CD8-positive, alpha-beta memory T cell (primary cell): ENCODE results near the gene IFIH1. TPM values are rescaled to one million over a fixed set of nuclear protein-coding genes. Genes with fewer than 3 reads are reported as not detected.

Experiments
- CTCF ChIA-PET: fragments of 350-600 bp; sonication (Branson Sonifier 250); formaldehyde crosslinking; loops from one replicate; lab custom pipeline; 2021; ENCODE audit warnings: antibody characterized with exemption; lab: Charles Lee
- POLR2A ChIA-PET: fragments of 350-600 bp; sonication (Branson Sonifier 250); formaldehyde crosslinking; loops from one replicate; lab custom pipeline; 2021; ENCODE audit warnings: antibody characterized with exemption; lab: Charles Lee
- DNase-seq, 5 donors: peaks; one replicate each; pipeline versions ENCODE4 v3.0.0 to v3.0.0-alpha.2; 2020 to 2022; ENCODE audit warnings: mixed read lengths in 1 of 5
- H3K27ac ChIP-seq: one replicate; pipeline ENCODE4 v1.7.0; 2013; ENCODE audit warnings: low read depth, mild to moderate bottlenecking, low read length, moderate library complexity
- H3K27me3 ChIP-seq: 2 replicates; pipeline ENCODE4 v1.7.0; 2013; ENCODE audit warnings: low read length, mild to moderate bottlenecking; ENCODE audit not compliant: insufficient read depth, poor library complexity, severe bottlenecking
- H3K36me3 ChIP-seq: 2 replicates; pipeline ENCODE4 v1.7.0; 2013; ENCODE audit warnings: mild to moderate bottlenecking, low read length, moderate library complexity; ENCODE audit not compliant: insufficient read depth
- H3K4me1 ChIP-seq: 2 replicates; pipeline ENCODE4 v1.7.0; 2013; ENCODE audit warnings: mild to moderate bottlenecking, low read length, moderate library complexity; ENCODE audit not compliant: insufficient read depth
- H3K4me3 ChIP-seq: 2 replicates; pipeline ENCODE4 v1.7.0; 2013; ENCODE audit warnings: mild to moderate bottlenecking, low read length
- H3K9me3 ChIP-seq: 2 replicates; pipeline ENCODE4 v1.7.0; 2013; ENCODE audit warnings: mild to moderate bottlenecking, low read length
- H3K27ac Mint-ChIP-seq, 8 donors: one replicate each; pipeline ENCODE4 v1.8.0; 2020 to 2021; ENCODE audit warnings: mixed read lengths in 8 of 8, mild to moderate bottlenecking in 6 of 8, inconsistent platforms in 3 of 8, moderate library complexity in 3 of 8
- H3K27me3 Mint-ChIP-seq, 2 donors: one replicate each; pipeline ENCODE4 v1.8.0; 2020 to 2021; ENCODE audit warnings: mixed read lengths in 2 of 2, mild to moderate bottlenecking in 1 of 2, moderate library complexity in 1 of 2
- H3K36me3 Mint-ChIP-seq, 3 donors: one replicate each; pipeline ENCODE4 v1.8.0; 2020 to 2021; ENCODE audit warnings: mixed read lengths in 3 of 3, inconsistent platforms in 1 of 3, mild to moderate bottlenecking in 1 of 3
- H3K4me1 Mint-ChIP-seq, 3 donors: one replicate each; pipeline ENCODE4 v1.8.0; 2020 to 2021; ENCODE audit warnings: mixed read lengths in 3 of 3, inconsistent platforms in 1 of 3, mild to moderate bottlenecking in 1 of 3
- H3K4me3 Mint-ChIP-seq, 7 donors: one replicate each; pipeline ENCODE4 v1.8.0; 2020 to 2021; ENCODE audit warnings: mixed read lengths in 7 of 7, mild to moderate bottlenecking in 6 of 7, moderate library complexity in 4 of 7, inconsistent platforms in 2 of 7
- H3K9me3 Mint-ChIP-seq, 5 donors: one replicate each; pipeline ENCODE4 v1.8.0; 2020 to 2022; ENCODE audit warnings: mixed read lengths in 5 of 5, mild to moderate bottlenecking in 3 of 5, moderate library complexity in 2 of 5, inconsistent platforms in 1 of 5
- polyA plus RNA-seq: library from polyadenylated mRNA; unstranded; fragments of 300-500 nt; fragmentation: Illumina TruSeq; gene quantifications from one replicate; pipeline ENCODE4 v1.2.3, GENCODE V29; 2021
- total RNA-seq, 2 experiments: library from RNA; stranded (reverse); gene quantifications; one replicate each; pipeline ENCODE4 v1.2.3, GENCODE V29; 2021

The IFIH1 gene
- total and polyA plus RNA-seq, 3 experiments from 2014 or later: 16.8 to 19.7 (median 17.9) TPM

DNA sequence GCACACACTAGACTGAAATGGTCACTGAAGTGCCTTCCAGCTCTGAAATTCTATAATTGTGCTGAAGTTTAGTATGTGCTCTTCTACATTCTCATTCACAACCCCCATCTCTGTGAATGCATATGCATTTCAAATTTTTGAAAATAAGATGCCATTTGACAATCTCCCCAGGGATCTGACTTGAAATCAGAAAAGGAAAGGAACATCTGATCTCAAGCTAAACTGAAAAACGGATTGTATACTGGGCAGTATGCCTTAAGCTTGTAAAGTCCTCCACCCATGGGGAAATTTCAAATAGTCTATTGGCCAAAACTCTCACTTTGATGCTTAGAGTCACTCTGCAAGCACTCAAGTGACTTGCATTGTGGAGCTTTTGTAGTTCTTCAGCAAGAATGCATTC, 98.1 kb downstream of the IFIH1 start:
- Mint-ChIP-seq H3K4me1 (peaks cover 0 to 4% (median 0%) of the 10 kb centered on the region in 3 donors), H3K27me3 (peaks cover 16 to 55% of the 10 kb centered on the region in 2 donors), H3K4me3 (no peak overlapping the region), H3K36me3 (no peaks in the 10 kb centered on the region), H3K9me3 (no peaks in the 10 kb centered on the region), H3K27ac (no peak overlapping the region)
- no peak for DNase-seq
- ChIA-PET POLR2A (interaction anchor here (1.0 kb wide), 1 partner anchor 99 kb away, joined by 3 read pairs; no protein-coding TSS in a partner anchor), CTCF (interaction anchor here (0.5 to 3.9 kb wide), 11 partner anchors 9 to 196 kb away, joined by 3 to 30 read pairs (median 7); partner anchors contain the start of gene FAP)
- peaks cover 6% of the 10 kb centered on the region for H3K27me3 ChIP-seq
- H3K4me3 ChIP-seq: no peak overlapping the region
- H3K9me3 ChIP-seq: no peaks in the 10 kb centered on the region
- H3K4me1 ChIP-seq: no peaks in the 10 kb centered on the region
- H3K27ac ChIP-seq: no peak overlapping the region
- H3K36me3 ChIP-seq: no peaks in the 10 kb centered on the region

DNA sequence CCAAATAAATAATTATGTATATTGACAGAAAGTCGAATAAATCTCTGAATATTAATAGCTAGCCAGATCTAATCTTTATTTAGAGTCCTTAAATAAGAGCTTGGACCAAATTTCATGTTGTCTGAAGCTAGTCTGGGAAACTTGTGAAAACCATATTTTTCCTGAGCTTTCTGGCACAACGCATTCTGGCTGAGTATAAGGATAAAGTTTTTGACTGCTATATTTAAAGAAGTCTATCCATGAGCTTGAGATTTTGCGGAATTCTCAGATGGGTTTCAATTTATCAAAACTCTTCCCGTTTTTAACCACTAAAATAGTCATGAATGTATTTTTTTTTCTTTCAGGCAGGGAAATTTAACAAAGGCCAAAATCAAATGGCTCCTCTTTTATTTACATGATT, 99.1 kb downstream of the IFIH1 start:
- Histone ChIP-seq H3K9me3 (no peaks in the 10 kb centered on the region), H3K4me1 (no peaks in the 10 kb centered on the region), H3K27me3 (peaks cover 6% of the 10 kb centered on the region), H3K4me3 (no peak overlapping the region), H3K27ac (no peak overlapping the region), H3K36me3 (no peaks in the 10 kb centered on the region)
- ChIA-PET CTCF (interaction anchor here (3.7 to 3.9 kb wide), 2 partner anchors 79 to 82 kb away, joined by 17 to 30 read pairs; no protein-coding TSS in a partner anchor), POLR2A (no interaction called here)
- Mint-ChIP-seq H3K9me3 (no peaks in the 10 kb centered on the region), H3K4me3 (no peak overlapping the region), H3K36me3 (no peaks in the 10 kb centered on the region), H3K27ac (peak overlapping the region in 1 of 8 donors; percentile 36), H3K4me1 (peaks cover 0 to 4% (median 0%) of the 10 kb centered on the region in 3 donors), H3K27me3 (peaks cover 18 to 55% of the 10 kb centered on the region in 2 donors)
- no peak for DNase-seq

DNA sequence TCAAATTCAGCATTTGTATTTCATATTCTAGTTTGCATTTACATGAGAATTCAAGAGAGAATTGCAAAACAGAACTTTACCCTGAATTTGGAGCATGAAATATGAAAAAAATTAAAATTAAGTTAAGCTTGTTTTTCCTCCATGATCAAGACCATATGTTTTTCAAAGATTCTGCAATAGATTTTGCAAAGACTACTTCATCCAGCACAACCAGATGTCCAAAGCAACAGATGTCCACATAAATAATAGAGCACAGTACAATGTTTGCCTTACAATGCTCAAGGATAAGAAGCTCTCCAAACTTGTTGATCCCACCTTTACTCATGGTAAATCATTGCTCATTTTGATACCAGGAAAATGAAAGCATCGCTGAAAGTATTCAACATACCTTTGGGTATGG, 100.9 kb downstream of the IFIH1 start:
- Histone ChIP-seq H3K9me3 (no peaks in the 10 kb centered on the region), H3K4me3 (no peak overlapping the region), H3K36me3 (no peaks in the 10 kb centered on the region), H3K27ac (no peak overlapping the region), H3K4me1 (no peaks in the 10 kb centered on the region), H3K27me3 (peaks cover 6% of the 10 kb centered on the region)
- peaks cover 0 to 4% (median 0%) of the 10 kb centered on the region in 3 donors for H3K4me1 Mint-ChIP-seq
- H3K27ac Mint-ChIP-seq: no peak overlapping the region
- H3K27me3 Mint-ChIP-seq: peaks cover 16 to 44% of the 10 kb centered on the region in 2 donors
- CTCF ChIA-PET: interaction anchor here (1.0 kb wide), 1 partner anchor 80 kb away, joined by 3 read pairs; no protein-coding TSS in a partner anchor
- H3K4me3 Mint-ChIP-seq: no peak overlapping the region
- H3K36me3 Mint-ChIP-seq: no peaks in the 10 kb centered on the region
- DNase-seq: no peak
- POLR2A ChIA-PET: no interaction called here
- H3K9me3 Mint-ChIP-seq: no peaks in the 10 kb centered on the region

Other genes with a start within 250 kb of the IFIH1 start
- 10 to 100 TPM; 14.6 to 15.4 TPM for gene DPP4, start 244.5 kb downstream of the IFIH1 start, total RNA-seq
- gene DPP4, start 244.5 kb downstream of the IFIH1 start, polyA plus RNA-seq: 71.7 TPM
- gene GCG, start 166.4 kb downstream of the IFIH1 start, total RNA-seq: not detected
- not detected for gene GCG, start 166.4 kb downstream of the IFIH1 start, polyA plus RNA-seq
- gene FAP, start 75.2 kb downstream of the IFIH1 start, total RNA-seq: not detected
- not detected for gene FAP, start 75.2 kb downstream of the IFIH1 start, polyA plus RNA-seq
- 10 to 100 TPM; 15.2 to 15.8 TPM for gene GCA, start 25.4 kb upstream of the IFIH1 start, total RNA-seq
- 14.0 TPM for gene GCA, start 25.4 kb upstream of the IFIH1 start, polyA plus RNA-seq